GDM1 (cell line): Measurements from ENCODE around the gene SCAF4.
A peak's percentile ranks its signal among the peaks of the same experiment; 100 is the strongest.
"Not testable (repeated sequence)": the region's sequence is repeated elsewhere in the genome, so short reads cannot be mapped to it uniquely, and the experiment has no call there.

Experiments used
- DNase-seq: peaks from one replicate; lab custom pipeline; 2025; lab: John Stamatoyannopoulos, UW

The SCAF4 gene

GRCh38 chr21:31671146-31671716, 60.7 kb downstream of the SCAF4 start:
- DNase-seq, result no peak

GRCh38 chr21:31670070-31670469, 61.8 kb downstream of the SCAF4 start:
- DNase-seq, result no peak

GRCh38 chr21:31668651-31669491, 63.0 kb downstream of the SCAF4 start:
- no peak for DNase-seq

- DNase-seq, result no peak
Measured at GRCh38 chr21:31667639-31668038, 64.3 kb downstream of the SCAF4 start.

GRCh38 chr21:31667132-31667531, 64.8 kb downstream of the SCAF4 start:
- DNase-seq, result no peak

- no peak for DNase-seq
Measured at GRCh38 chr21:31666445-31667010, 65.4 kb downstream of the SCAF4 start.

GRCh38 chr21:31665869-31666268, 66.0 kb downstream of the SCAF4 start:
- not testable (repeated sequence) for DNase-seq

GRCh38 chr21:31665397-31665796, 66.5 kb downstream of the SCAF4 start:
- DNase-seq, result no peak

- DNase-seq, result no peak
Measured at GRCh38 chr21:31663584-31664249, 68.2 kb downstream of the SCAF4 start.

- DNase-seq, result no peak
Measured at GRCh38 chr21:31660591-31660990, 71.3 kb downstream of the SCAF4 start.

GRCh38 chr21:31660259-31660565, 71.7 kb downstream of the SCAF4 start:
- DNase-seq, result peak; percentile 13

GRCh38 chr21:31659536-31660258, 72.2 kb downstream of the SCAF4 start, which contains the start of gene SOD1:
Gene SOD1 (plus strand): TSS chr21:31659693. CDS start chr21:31659770, 77 bp downstream.
- DNase-seq, result peak; percentile 85

GRCh38 chr21:31659286-31659535, 72.7 kb downstream of the SCAF4 start:
- DNase-seq, result no peak

GRCh38 chr21:31658053-31658452, 73.9 kb downstream of the SCAF4 start:
- no peak for DNase-seq

GRCh38 chr21:31656199-31657095, 75.5 kb downstream of the SCAF4 start:
- no peak for DNase-seq

GRCh38 chr21:31654821-31655580, 76.9 kb downstream of the SCAF4 start:
- DNase-seq, result not testable (repeated sequence)

GRCh38 chr21:31654340-31654739, 77.6 kb downstream of the SCAF4 start:
- DNase-seq, result no peak

- not testable (repeated sequence) for DNase-seq
Measured at GRCh38 chr21:31651491-31651890, 80.4 kb downstream of the SCAF4 start.

GRCh38 chr21:31650930-31651329, 81.0 kb downstream of the SCAF4 start:
- DNase-seq, result no peak

GRCh38 chr21:31647650-31648049, 84.3 kb downstream of the SCAF4 start:
- no peak for DNase-seq

- DNase-seq, result no peak
Measured at GRCh38 chr21:31644643-31645042, 87.3 kb downstream of the SCAF4 start.
